Stimulated activated CD8-positive, alpha-beta memory T cell treated with anti-CD3 and anti-CD28 coated beads, Interleukin-12 subunit alpha, Interleukin-12 subunit beta, amount 100 ng/mL, for 4 hours (primary cell): Measurements from ENCODE around the gene LRRD1.
A peak's percentile ranks its signal among the peaks of the same experiment; 100 is the strongest.
"Not testable (repeated sequence)": the region's sequence is repeated elsewhere in the genome, so short reads cannot be mapped to it uniquely, and the experiment has no call there.

Source experiments
- DNase-seq: peaks from one replicate; pipeline ENCODE4 v3.0.0-alpha.2; 2020; ENCODE audit warnings: low read depth

The LRRD1 gene

GRCh38 chr7:92141161-92141560 is 37.8 kb downstream of the LRRD1 start:
- no peak for DNase-seq

GRCh38 chr7:92137557-92137956 is 41.4 kb downstream of the LRRD1 start:
- DNase-seq = no peak

GRCh38 chr7:92135052-92135889 is 43.7 kb downstream of the LRRD1 start:
- no peak for DNase-seq

- DNase-seq = peak; percentile 89
Observed at GRCh38 chr7:92134271-92135051, 44.5 kb downstream of the LRRD1 start, which contains the start of gene CYP51A1. TSS of gene CYP51A1 (minus strand) at chr7:92134477. CDS start at chr7:92134364, 113 bp downstream.

- peak; percentile 42 for DNase-seq
Observed at GRCh38 chr7:92133737-92134270, 45.1 kb downstream of the LRRD1 start.

- DNase-seq = no peak
Observed at GRCh38 chr7:92133133-92133736, 45.7 kb downstream of the LRRD1 start.

- no peak for DNase-seq
Observed at GRCh38 chr7:92131764-92132330, 47.1 kb downstream of the LRRD1 start.

- no peak for DNase-seq
Observed at GRCh38 chr7:92131093-92131492, 47.8 kb downstream of the LRRD1 start.

GRCh38 chr7:92121681-92122080 is 57.3 kb downstream of the LRRD1 start:
- DNase-seq = no peak

GRCh38 chr7:92119213-92119759 is 59.7 kb downstream of the LRRD1 start:
- DNase-seq = no peak

- no peak for DNase-seq
Observed at GRCh38 chr7:92116949-92117348, 62.0 kb downstream of the LRRD1 start.

GRCh38 chr7:92115821-92116220 is 63.1 kb downstream of the LRRD1 start:
- DNase-seq = no peak

- DNase-seq = no peak
Observed at GRCh38 chr7:92110857-92111256, 68.1 kb downstream of the LRRD1 start.

- no peak for DNase-seq
Observed at GRCh38 chr7:92108821-92109220, 70.1 kb downstream of the LRRD1 start.

GRCh38 chr7:92102862-92103261 is 76.1 kb downstream of the LRRD1 start:
- DNase-seq = not testable (repeated sequence)

- DNase-seq = no peak
Observed at GRCh38 chr7:92100534-92100933, 78.4 kb downstream of the LRRD1 start.

- DNase-seq = no peak
Observed at GRCh38 chr7:92095380-92095779, 83.6 kb downstream of the LRRD1 start.
